Dendritic cell treated with granulocyte-macrophage colony-stimulating factor and Interleukin-4, amounts not matched to agents 40 ng/mL and 50 ng/mL, for 4 days (primary cell): ENCODE data around the gene TOR3A.

ENCODE experiments used
- H3K27ac Mint-ChIP-seq: one replicate; pipeline ENCODE4 v1.8.0; 2022; ENCODE audit warnings: mild to moderate bottlenecking, mixed read lengths
- H3K27me3 Mint-ChIP-seq: one replicate; pipeline ENCODE4 v1.8.0; 2022; ENCODE audit warnings: mild to moderate bottlenecking, mixed read lengths
- H3K36me3 Mint-ChIP-seq: one replicate; pipeline ENCODE4 v1.8.0; 2022; ENCODE audit warnings: low read depth, mixed read lengths
- H3K4me1 Mint-ChIP-seq: one replicate; pipeline ENCODE4 v1.8.0; 2022; ENCODE audit warnings: low read depth, mixed read lengths
- H3K4me3 Mint-ChIP-seq: one replicate; pipeline ENCODE4 v1.8.0; 2022; ENCODE audit warnings: mild to moderate bottlenecking, moderate library complexity, mixed read lengths
- H3K9me3 Mint-ChIP-seq: one replicate; pipeline ENCODE4 v1.8.0; 2022; ENCODE audit warnings: mixed read lengths
- intact Hi-C: fragments of 100-400 bp; cut with micrococcal nuclease; formaldehyde crosslinking; loops from one replicate; pipeline ENCODE4 v1.15.0; 2022

Gene TOR3A

DNA sequence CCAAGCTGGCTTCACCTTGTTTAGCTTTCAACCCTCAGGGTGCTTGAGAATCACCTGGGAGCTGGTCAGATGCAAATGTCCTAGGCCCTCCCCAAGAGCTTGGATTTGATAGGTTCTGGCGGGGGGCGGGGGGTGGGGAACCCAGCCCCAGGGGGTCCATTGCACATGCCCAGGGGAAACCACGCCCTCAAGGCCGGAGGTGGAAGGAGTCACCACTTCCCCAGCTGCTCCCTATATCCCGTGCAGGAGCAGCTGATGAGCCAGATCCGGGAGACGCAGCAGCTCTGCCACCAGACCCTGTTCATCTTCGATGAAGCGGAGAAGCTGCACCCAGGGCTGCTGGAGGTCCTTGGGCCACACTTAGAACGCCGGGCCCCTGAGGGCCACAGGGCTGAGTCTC lies 5.8 kb downstream of the TOR3A start:
- Mint-ChIP-seq H3K4me1 (peaks cover 83% of the 10 kb centered on the region), H3K27ac (peak overlapping the region; percentile 73), H3K36me3 (peaks cover 93% of the 10 kb centered on the region), H3K27me3 (no peaks in the 10 kb centered on the region), H3K4me3 (peak overlapping the region; percentile 50), H3K9me3 (no peaks in the 10 kb centered on the region)
- intact Hi-C loops: no loop called here

DNA sequence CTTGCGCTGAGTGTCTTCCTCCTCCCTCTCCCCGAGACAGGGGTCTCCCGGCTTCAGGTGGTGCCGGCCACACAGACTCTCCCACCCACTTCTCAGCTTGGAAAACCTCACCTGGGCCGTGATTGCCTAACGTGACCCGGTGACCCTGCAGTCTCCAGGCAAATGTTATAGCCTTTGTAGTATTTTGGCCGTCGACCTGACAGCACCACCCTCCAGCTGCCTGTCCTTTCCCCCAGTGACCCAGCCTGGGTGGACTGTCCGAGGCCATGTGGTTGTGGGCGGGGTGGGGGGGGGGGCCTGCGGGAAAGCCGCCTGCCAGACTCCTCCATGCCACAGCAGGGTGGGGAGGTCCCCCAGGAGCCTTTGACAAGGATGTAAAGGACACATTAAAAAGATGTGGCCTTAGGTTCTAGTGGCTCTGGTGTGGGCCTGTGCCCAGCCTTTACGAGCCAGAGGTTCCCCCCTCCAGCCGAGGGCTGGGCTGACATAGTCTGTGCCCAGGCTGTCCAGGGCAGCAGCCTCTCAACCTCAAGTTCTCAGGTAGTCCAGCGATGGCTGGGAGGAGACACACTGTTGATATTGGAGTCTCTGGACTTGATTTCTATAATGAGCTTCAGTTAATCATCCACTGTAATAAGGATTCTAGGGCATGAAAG lies 8.1 kb downstream of the TOR3A start:
- Mint-ChIP-seq H3K36me3 (peaks cover 100% of the 10 kb centered on the region), H3K27ac (peak overlapping the region; percentile 73)

DNA sequence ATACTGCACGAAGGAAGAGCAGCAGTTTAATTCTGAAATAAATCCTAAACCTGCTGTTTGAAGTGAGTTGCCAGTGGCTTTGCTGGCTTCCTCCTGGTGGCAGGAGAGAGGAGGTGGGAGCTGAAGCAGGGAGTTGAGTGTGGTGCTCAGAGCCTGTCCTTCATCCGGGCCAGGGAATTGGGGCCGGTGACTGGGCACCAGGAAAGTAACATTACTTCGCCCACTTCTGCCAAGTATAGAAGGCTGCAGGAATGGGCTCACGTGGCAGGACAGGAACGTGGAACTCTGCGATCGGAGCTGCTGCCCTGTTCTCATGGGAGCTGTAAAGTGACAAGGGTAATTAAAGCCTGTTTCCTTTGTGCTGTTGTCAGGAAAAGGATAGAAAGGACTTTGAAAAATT lies 8.7 kb downstream of the TOR3A start:
- Mint-ChIP-seq H3K9me3 (no peaks in the 10 kb centered on the region), H3K36me3 (peaks cover 100% of the 10 kb centered on the region), H3K4me3 (no peak overlapping the region), H3K27me3 (no peaks in the 10 kb centered on the region), H3K4me1 (peaks cover 74% of the 10 kb centered on the region), H3K27ac (peak overlapping the region; percentile 56)
- intact Hi-C loops: no loop called here

More for the DNA sequence above, 8.1 kb downstream of the TOR3A start:
- Mint-ChIP-seq H3K27me3 (no peaks in the 10 kb centered on the region), H3K4me3 (no peak overlapping the region), H3K9me3 (no peaks in the 10 kb centered on the region), H3K4me1 (peaks cover 79% of the 10 kb centered on the region)
- intact Hi-C loops: no loop called here

DNA sequence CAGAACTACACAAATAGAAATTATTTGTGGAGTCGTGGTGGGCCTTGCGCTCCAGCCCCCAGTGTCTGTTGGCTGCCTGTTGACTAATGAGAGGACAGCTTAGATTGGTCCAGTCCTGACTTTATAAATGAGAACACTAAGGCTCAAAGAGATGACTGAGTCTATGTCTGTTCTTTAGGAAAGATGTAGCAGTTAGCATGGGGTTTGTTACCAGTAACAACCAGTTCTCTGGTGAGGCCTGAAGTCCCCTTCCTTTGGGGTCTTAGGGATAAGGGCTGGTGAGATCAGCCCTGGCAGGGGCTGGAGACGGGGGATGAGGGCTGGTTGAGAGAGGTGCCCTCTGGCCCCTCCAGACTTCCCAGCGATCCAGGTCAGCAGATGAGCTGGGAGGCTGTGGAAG lies 9.1 kb downstream of the TOR3A start:
- Mint-ChIP-seq H3K4me1 (peaks cover 70% of the 10 kb centered on the region), H3K36me3 (peaks cover 100% of the 10 kb centered on the region), H3K27me3 (no peaks in the 10 kb centered on the region), H3K9me3 (no peaks in the 10 kb centered on the region), H3K4me3 (no peak overlapping the region), H3K27ac (peak overlapping the region; percentile 56)
- intact Hi-C loops: no loop called here

DNA sequence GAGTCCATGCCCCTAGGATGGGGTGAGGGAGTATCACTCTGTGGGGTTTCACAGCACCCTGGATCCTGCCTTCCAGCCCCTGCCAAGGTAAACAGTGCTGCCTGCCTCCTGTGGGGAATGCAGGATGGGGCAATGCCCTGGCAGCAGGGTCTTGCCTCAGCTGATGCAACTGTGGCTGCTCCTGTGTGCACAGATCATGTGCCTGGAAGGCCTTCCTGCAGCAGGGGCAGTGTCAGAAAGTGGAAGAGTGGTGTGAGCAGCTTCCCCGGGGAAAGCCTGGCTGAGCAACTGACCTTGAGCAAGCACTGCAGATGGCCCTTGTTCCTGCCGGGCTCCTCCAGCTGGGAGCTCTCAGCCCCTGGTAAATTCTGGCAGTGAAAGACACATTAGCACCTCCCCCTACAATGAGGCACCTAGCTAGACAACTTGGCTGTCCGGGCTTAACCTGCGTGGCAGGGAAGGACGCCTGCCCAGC lies 9.9 kb downstream of the TOR3A start:
- Mint-ChIP-seq H3K4me3 (no peak overlapping the region), H3K27me3 (no peaks in the 10 kb centered on the region), H3K9me3 (no peaks in the 10 kb centered on the region), H3K36me3 (peaks cover 100% of the 10 kb centered on the region), H3K27ac (peak overlapping the region; percentile 56), H3K4me1 (peaks cover 72% of the 10 kb centered on the region)
- intact Hi-C loops: no loop called here

DNA sequence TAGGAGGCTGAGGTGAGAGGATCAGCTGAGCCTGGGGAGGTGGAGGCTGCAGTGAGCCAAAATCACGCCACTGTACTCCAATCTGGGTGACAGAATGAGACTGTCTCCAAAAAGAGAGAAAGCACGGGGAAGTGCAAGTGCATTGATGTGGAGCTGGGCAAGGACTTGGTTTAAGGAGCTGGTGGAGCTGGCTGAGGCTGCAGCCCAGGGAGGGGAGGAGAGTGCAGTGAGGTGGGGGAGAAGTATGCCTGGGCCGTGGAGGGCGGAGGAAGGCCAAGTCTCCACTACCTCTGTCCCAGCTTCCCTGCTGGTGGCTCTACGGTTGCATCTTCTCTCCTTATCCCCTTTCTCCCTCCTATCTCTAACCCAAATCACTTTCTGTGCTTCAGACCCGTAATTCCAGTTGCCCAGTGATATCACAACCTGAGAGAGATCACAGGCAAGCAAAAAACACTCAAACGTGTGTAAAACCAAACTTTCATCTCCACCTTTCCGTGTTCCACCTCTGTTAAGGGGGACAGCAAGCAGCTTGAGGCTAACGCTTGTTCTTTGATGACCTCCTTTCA lies 11.1 kb downstream of the TOR3A start:
- peak overlapping the region; percentile 56 for H3K27ac Mint-ChIP-seq
- H3K4me1 Mint-ChIP-seq: peaks cover 60% of the 10 kb centered on the region
- no peaks in the 10 kb centered on the region for H3K27me3 Mint-ChIP-seq
- no peak overlapping the region for H3K4me3 Mint-ChIP-seq
- intact Hi-C loops: no loop called here
- no peaks in the 10 kb centered on the region for H3K9me3 Mint-ChIP-seq
- H3K36me3 Mint-ChIP-seq: peaks cover 100% of the 10 kb centered on the region

DNA sequence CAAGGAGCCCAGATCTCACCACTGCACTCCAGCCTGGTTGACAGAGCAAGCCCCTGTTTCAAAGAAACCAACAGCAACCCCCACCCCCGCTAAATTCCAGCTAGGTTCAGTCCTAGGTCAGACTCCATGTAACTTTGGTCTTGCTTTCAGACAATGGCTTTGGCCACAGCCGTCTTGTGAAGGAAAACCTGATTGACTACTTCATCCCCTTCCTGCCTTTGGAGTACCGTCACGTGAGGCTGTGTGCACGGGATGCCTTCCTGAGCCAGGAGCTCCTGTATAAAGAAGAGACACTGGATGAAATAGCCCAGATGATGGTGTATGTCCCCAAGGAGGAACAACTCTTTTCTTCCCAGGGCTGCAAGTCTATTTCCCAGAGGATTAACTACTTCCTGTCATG lies 12.9 kb downstream of the TOR3A start:
- intact Hi-C loops: no loop called here
- Mint-ChIP-seq H3K27me3 (no peaks in the 10 kb centered on the region), H3K4me1 (peaks cover 42% of the 10 kb centered on the region), H3K36me3 (peaks cover 100% of the 10 kb centered on the region), H3K9me3 (no peaks in the 10 kb centered on the region), H3K27ac (no peak overlapping the region), H3K4me3 (no peak overlapping the region)

DNA sequence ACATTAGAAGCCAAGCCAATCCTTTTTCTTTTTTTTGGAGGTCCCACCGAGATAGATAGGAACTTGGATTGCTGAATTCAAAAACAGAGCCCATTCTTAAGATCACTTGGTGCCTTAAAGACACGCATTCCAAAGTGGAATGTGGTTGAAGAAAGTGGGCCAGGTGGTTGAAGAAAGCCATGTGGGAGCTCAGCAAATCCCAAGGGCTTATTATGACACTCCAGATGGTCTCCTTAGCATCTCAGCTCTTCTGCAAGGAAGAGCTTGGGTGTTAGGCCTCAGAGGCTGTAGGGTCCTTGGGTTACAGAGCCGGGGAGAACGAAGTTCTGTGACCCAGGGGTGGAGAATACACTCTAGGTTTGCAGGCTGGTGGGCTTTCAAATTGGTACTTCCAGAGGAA lies 13.5 kb downstream of the TOR3A start:
- Mint-ChIP-seq H3K4me1 (peaks cover 36% of the 10 kb centered on the region), H3K4me3 (no peak overlapping the region), H3K36me3 (peaks cover 100% of the 10 kb centered on the region), H3K27ac (peak overlapping the region; percentile 57), H3K9me3 (no peaks in the 10 kb centered on the region), H3K27me3 (no peaks in the 10 kb centered on the region)
- intact Hi-C loops: no loop called here

DNA sequence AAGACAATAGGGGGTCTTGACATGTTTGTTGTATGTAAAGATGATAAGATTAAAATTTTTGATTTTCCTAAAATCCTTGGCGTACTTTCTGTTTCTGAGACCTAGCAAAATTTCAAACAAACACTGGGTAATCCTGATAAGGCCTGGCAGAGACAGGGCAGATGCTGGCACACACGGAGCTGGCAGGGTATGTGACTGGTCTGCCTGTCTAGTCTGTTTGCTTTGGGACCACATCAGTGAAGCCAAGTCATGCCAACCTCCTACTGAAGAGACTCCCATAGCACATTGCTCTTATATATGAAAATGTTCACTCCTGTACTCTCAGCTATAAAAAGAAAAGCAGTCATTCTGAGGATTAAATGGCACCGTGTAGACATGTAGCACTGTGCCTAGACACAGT lies 14.1 kb downstream of the TOR3A start:
- intact Hi-C loops: no loop called here
- Mint-ChIP-seq H3K4me3 (no peak overlapping the region), H3K27ac (peak overlapping the region; percentile 57), H3K27me3 (no peaks in the 10 kb centered on the region), H3K9me3 (no peaks in the 10 kb centered on the region), H3K36me3 (peaks cover 100% of the 10 kb centered on the region), H3K4me1 (peaks cover 32% of the 10 kb centered on the region)

DNA sequence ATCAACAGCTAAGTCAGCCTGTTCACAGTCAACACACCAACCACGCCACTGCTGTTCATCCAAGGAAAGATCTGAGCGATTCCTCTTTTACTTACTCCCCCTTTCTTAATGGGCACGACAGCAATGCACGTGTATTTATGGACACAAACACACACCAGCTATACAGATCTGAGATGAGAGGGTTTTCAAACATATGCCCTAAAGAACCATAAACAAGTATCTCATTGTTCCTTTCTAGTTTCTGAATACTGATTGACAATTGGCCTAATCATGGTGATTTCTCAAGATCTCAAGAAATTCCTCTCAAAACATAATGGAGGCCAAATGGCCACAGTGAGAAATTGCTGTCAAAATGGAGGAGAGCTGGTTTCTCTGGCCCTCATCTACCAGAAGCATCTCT lies 18.0 kb downstream of the TOR3A start:
- intact Hi-C loops: no loop called here
- Mint-ChIP-seq H3K36me3 (peaks cover 90% of the 10 kb centered on the region), H3K9me3 (no peaks in the 10 kb centered on the region), H3K4me1 (peaks cover 4% of the 10 kb centered on the region), H3K4me3 (no peak overlapping the region), H3K27me3 (no peaks in the 10 kb centered on the region), H3K27ac (no peak overlapping the region)

DNA sequence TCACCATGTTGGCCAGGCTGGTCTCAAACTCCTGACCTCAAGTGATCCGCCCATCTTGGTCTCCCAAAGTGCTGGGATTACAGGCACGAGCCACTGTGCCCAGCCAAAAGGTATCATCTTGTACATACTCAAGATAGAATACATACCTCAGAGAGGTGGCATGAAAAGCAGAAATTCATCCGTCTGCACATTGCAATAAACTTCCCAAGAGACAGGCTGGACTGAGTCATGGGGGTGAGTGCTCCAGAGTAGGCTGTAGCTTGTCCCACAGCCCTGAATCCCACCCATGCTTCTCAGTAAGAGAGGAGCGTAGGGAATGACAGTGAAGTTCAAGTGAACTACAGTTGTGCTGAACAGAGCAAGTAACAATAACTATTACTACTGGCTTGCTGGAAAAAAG lies 19.7 kb downstream of the TOR3A start:
- Mint-ChIP-seq H3K4me1 (peaks cover 2% of the 10 kb centered on the region), H3K27ac (no peak overlapping the region), H3K36me3 (peaks cover 90% of the 10 kb centered on the region), H3K27me3 (no peaks in the 10 kb centered on the region), H3K4me3 (no peak overlapping the region), H3K9me3 (no peaks in the 10 kb centered on the region)
- intact Hi-C loops: no loop called here

DNA sequence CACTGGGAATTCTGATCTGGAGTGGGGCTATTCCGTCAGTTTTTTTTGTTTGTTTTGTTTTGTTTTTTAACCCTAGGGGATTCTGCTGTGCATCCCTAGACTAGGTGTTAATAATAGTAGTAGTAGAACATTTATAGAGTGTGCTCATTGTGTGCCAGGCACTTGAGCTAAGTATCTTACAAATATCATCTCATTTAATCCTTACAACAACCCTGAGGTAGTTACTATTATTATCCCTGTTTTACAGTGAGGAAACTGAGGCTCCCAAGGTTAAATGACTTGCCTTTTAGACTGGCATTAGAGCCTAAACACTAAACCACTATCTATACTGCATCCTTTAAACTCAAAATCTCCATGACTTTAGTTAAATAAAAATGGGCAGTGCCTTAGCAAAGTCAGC lies 22.1 kb downstream of the TOR3A start:
- intact Hi-C loops: no loop called here
- no peaks in the 10 kb centered on the region for H3K4me1 Mint-ChIP-seq
- H3K36me3 Mint-ChIP-seq: peaks cover 90% of the 10 kb centered on the region
- H3K4me3 Mint-ChIP-seq: no peak overlapping the region
- no peaks in the 10 kb centered on the region for H3K9me3 Mint-ChIP-seq
- H3K27me3 Mint-ChIP-seq: no peaks in the 10 kb centered on the region
- no peak overlapping the region for H3K27ac Mint-ChIP-seq

DNA sequence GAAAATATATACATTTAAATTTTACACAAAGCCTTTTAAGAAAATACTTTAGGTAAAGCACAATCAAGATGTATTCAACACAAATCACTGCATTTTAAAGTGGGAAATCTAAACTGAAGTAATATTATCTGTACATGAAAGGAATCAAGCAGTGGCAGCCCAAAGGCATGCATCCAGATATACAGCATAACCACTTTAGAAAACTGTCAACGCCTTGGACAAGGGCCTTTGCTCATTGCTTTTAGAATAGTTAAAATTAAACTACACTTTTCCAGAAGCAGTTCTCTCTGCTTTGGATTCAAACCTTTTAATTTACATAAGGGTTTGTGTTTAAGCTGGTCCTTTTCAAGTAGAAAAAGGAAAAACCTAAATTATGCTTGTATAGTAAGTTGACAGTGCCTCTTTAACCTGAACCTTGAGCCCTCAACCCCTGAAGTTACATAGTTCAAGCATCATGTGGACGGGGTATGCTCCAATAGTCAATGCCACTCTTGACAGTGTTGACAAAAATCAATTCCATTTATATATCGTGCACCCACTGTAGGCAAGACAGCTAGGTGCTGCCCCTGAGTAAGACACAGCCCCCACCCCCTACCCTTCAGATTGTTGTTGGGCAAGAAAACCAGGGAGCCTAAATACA lies 22.9 kb downstream of the TOR3A start:
- no peak overlapping the region for H3K27ac Mint-ChIP-seq

DNA sequence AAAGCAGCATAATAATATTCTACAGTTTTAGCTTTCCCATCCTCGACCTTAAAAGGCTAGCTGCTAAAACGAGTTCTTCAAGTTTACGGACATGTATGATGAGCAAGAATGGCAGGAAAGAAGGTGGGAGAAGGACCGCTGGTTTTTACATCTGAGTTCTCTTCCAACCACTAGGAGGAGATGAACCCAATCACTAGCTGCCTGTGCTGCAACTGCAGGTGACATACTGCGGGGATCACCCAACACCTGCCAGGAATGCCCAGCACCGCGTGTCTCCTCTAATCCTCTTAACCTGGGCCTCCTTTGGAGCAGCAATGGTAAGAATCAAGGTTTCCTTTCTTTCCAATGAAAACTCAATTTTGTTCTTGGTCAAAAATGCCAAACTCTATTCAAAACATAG lies 23.5 kb downstream of the TOR3A start:
- Mint-ChIP-seq H3K4me1 (no peaks in the 10 kb centered on the region), H3K27me3 (no peaks in the 10 kb centered on the region), H3K4me3 (no peak overlapping the region), H3K27ac (no peak overlapping the region), H3K9me3 (no peaks in the 10 kb centered on the region), H3K36me3 (peaks cover 90% of the 10 kb centered on the region)
- intact Hi-C loops: no loop called here

More for the DNA sequence above, 22.9 kb downstream of the TOR3A start:
- Mint-ChIP-seq H3K9me3 (no peaks in the 10 kb centered on the region), H3K27me3 (no peaks in the 10 kb centered on the region), H3K36me3 (peaks cover 90% of the 10 kb centered on the region), H3K4me1 (no peaks in the 10 kb centered on the region), H3K4me3 (no peak overlapping the region)
- intact Hi-C loops: no loop called here
